Prostate gland (tissue), 2 donors: Measurements from ENCODE around the gene ATP6V0B. TPM values are rescaled to one million over a fixed set of nuclear protein-coding genes. Genes with fewer than 3 reads are reported as not detected.

Experiments used
- DNase-seq: peaks from one replicate; pipeline ENCODE4 v3.0.0-alpha.2; 2019; ENCODE audit warnings: low spot score
- H3K27ac ChIP-seq, 2 donors: fragments of 200-600 bp; sonication (generic); 2 replicates each; pipeline ENCODE4 v1.5.1; 2017 to 2019
- H3K27me3 ChIP-seq: fragments of 200-600 bp; sonication (generic); replicated peaks from 2 replicates; pipeline ENCODE4 v1.5.1; 2019; ENCODE audit not compliant: insufficient read depth
- H3K36me3 ChIP-seq, 2 donors: fragments of 200-600 bp; sonication (generic); 1 replicate in 1 of 2; 2 replicates in 1 of 2; pipeline versions ENCODE4 v1.5.1 to v1.8.1; 2017 to 2019
- H3K4me1 ChIP-seq: fragments of 200-600 bp; sonication (generic); replicated peaks from 2 replicates; pipeline ENCODE4 v1.5.1; 2019
- H3K4me3 ChIP-seq, 2 donors: fragments of 200-600 bp; sonication (generic); 2 replicates each; pipeline ENCODE4 v1.5.1; 2017 to 2019
- H3K9me3 ChIP-seq: fragments of 200-600 bp; sonication (generic); 2 replicates; pipeline ENCODE4 v1.5.1; 2017
- POLR2A ChIP-seq: fragments of 450-650 bp; IDR thresholded peaks from one replicate; pipeline ENCODE4 v1.6.1; 2016; ENCODE audit warnings: antibody characterized with exemption, mild to moderate bottlenecking
- POLR2AphosphoS5 ChIP-seq: sonication (generic); formaldehyde crosslinking; IDR thresholded peaks from one replicate; pipeline ENCODE4 v1.6.1; 2017; ENCODE audit warnings: antibody characterized with exemption
- WGBS: methylation state at CpG from one replicate; pipeline ENCODE4 v1.1.5; 2018; 5-methylcytosine and 5-hydroxymethylcytosine counted together
- intact Hi-C: fragments of 100-400 bp; cut with DNase I; formaldehyde crosslinking; loops from one replicate; pipeline ENCODE4 v1.14.2; 2022
- total RNA-seq, 2 donors: library from RNA; depleted of rRNA; stranded (reverse); fragments of >200 nt; gene quantifications; one replicate each; pipeline ENCODE4 v1.1.0, GENCODE V29; 2016
- TF ChIP-seq, protein P1 (sequence below), 4 experiments: fragments of 200-600 bp in 2 of 4; fragments of 450-650 bp in 2 of 4; sonication (generic) in 2 of 4; IDR thresholded peaks; 1 replicate in 3 of 4; 2 replicates in 1 of 4; pipeline ENCODE4 v1.5.1; 2016 to 2019; ENCODE audit warnings: antibody characterized with exemption in 4 of 4, mild to moderate bottlenecking in 2 of 4, moderate library complexity in 2 of 4

ATP6V0B gene
- total RNA-seq, 2 donors from 2014 or later: 180 to 245 TPM

DNA sequence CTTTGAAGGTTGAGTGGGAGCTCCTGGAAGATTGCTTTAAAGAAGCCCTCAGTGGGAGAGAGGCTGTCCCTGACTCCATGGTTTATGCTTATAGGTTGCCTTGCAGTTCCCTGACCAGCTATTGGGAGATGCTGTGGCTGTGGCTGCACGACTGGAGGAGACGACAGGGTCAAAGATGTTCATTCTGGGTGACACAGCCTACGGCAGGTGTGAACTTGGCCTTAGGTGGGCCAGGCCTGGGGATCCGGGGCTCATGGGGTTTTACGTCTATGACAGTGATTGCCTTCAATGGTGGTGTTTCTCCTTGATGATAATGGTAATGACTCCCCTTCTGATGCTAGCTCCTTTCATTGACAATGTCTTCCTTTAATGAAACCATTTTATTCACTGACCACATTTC, 4.3 kb upstream of the ATP6V0B start:
- no peaks in the 10 kb centered on the region for H3K9me3 ChIP-seq
- peak overlapping the region; percentile 63 to 66 for H3K4me3 ChIP-seq
- DNase-seq: no peak
- no peaks in the 10 kb centered on the region for H3K36me3 ChIP-seq
- 51% methylated on average over 5 of the region's 5 CpGs for WGBS
- H3K27ac ChIP-seq: no peak overlapping the region
- TF ChIP-seq, protein P1, sequence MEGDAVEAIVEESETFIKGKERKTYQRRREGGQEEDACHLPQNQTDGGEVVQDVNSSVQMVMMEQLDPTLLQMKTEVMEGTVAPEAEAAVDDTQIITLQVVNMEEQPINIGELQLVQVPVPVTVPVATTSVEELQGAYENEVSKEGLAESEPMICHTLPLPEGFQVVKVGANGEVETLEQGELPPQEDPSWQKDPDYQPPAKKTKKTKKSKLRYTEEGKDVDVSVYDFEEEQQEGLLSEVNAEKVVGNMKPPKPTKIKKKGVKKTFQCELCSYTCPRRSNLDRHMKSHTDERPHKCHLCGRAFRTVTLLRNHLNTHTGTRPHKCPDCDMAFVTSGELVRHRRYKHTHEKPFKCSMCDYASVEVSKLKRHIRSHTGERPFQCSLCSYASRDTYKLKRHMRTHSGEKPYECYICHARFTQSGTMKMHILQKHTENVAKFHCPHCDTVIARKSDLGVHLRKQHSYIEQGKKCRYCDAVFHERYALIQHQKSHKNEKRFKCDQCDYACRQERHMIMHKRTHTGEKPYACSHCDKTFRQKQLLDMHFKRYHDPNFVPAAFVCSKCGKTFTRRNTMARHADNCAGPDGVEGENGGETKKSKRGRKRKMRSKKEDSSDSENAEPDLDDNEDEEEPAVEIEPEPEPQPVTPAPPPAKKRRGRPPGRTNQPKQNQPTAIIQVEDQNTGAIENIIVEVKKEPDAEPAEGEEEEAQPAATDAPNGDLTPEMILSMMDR (IDR thresholded peaks at IDR 0.05): no peak
- TF ChIP-seq POLR2A (no peak), POLR2AphosphoS5 (no peak)
- no peaks in the 10 kb centered on the region for H3K27me3 ChIP-seq
- H3K4me1 ChIP-seq: peaks cover 6% of the 10 kb centered on the region
- intact Hi-C loops: no loop called here

DNA sequence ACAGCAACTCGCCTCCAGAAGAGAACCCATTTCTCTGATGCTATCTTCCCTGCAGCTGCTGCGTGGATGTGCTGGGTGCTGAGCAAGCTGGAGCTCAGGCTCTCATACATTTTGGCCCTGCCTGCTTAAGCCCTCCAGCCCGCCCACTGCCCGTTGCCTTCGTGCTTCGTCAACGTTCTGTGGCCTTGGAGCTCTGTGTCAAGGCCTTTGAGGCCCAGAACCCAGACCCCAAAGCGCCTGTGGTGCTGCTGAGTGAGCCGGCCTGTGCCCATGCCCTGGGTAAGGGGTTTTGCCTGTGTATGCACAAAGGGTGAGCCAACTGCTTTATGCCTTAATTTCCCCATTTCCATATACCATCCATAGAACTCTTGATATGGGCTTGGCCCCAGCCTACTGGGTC, 3.8 kb upstream of the ATP6V0B start:
- Histone ChIP-seq H3K27ac (no peak overlapping the region), H3K27me3 (no peaks in the 10 kb centered on the region), H3K4me1 (peaks cover 9% of the 10 kb centered on the region), H3K9me3 (no peaks in the 10 kb centered on the region), H3K36me3 (no peaks in the 10 kb centered on the region), H3K4me3 (peak overlapping the region in 1 of 2 donors; percentile 66)
- intact Hi-C loops: no loop called here
- no peak for DNase-seq
- no peak for TF ChIP-seq POLR2A
- TF ChIP-seq, protein P1 (IDR thresholded peaks at IDR 0.05): no peak
- 86% methylated on average over 9 of the region's 9 CpGs for WGBS

DNA sequence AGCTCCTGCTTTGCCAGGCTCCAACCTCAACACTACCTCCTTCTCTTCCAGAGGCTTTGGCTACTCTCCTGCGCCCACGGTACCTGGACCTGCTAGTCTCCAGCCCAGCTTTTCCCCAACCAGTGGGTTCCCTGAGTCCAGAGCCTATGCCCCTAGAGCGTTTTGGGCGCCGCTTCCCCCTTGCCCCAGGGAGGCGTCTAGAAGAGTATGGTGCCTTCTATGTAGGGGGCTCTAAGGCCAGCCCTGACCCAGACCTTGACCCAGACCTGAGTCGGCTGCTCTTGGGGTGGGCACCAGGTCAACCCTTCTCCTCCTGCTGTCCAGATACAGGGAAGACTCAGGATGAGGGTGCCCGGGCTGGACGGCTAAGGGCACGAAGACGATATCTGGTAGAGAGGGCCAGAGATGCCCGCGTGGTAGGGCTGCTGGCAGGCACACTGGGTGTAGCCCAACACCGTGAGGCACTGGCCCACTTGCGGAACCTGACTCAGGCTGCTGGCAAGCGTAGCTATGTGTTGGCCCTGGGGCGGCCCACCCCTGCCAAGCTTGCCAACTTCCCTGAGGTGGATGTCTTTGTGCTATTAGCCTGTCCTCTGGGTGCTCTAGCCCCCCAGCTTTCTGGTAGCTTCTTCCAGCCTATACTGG, 3.3 kb upstream of the ATP6V0B start:
- WGBS: 99% methylated on average over 17 of the region's 17 CpGs
- Histone ChIP-seq H3K36me3 (no peaks in the 10 kb centered on the region), H3K27me3 (no peaks in the 10 kb centered on the region), H3K4me1 (peaks cover 15% of the 10 kb centered on the region), H3K4me3 (no peak overlapping the region), H3K9me3 (no peaks in the 10 kb centered on the region), H3K27ac (no peak overlapping the region)
- no peak for DNase-seq
- TF ChIP-seq POLR2AphosphoS5: no peak
- TF ChIP-seq, protein P1 (IDR thresholded peaks at IDR 0.05): no peak
- no peak for TF ChIP-seq POLR2A
- intact Hi-C loops: no loop called here

DNA sequence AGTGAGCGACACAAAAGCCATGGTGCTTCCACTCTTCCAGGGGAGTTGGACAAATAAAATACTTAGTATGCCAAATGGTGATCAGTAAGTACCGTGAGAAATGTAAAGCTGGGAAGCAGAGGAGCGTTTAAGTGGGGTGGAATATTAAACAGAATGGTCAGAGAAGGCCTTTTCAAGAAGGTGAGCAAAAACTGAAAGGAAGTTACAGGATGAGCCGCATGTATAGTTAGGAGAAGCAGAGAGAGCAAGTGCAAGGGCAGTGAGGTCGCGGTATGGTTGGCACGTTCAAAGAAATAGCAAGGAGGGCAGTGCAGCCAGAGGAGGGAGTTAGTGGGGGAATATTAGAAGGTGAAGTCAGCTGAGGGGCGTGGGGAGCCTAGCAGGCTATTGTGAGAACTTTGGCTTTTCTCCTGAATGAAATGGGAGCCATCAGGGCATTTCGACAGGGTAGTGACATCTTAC, 748 bp upstream of the ATP6V0B start:
- Histone ChIP-seq H3K4me1 (peaks cover 30% of the 10 kb centered on the region), H3K36me3 (peaks cover 0 to 9% of the 10 kb centered on the region in 2 donors), H3K27me3 (no peaks in the 10 kb centered on the region), H3K27ac (peak overlapping the region; percentile 91 to 97), H3K4me3 (peak overlapping the region; percentile 89 to 100), H3K9me3 (no peaks in the 10 kb centered on the region)
- DNase-seq: no peak
- intact Hi-C loops: no loop called here
- no peak for TF ChIP-seq POLR2A
- TF ChIP-seq POLR2AphosphoS5: no peak
- TF ChIP-seq, protein P1 (IDR thresholded peaks at IDR 0.05): no peak
- WGBS: 40% methylated on average over 9 of the region's 9 CpGs
